Caki2 (cell line): ENCODE results near the gene ZSCAN20. TPM values are rescaled to one million over a fixed set of nuclear protein-coding genes. Genes with fewer than 3 reads are reported as not detected.

Source experiments
- DNase-seq: peaks from one replicate; pipeline ENCODE4 v3.0.0-alpha.2; 2015; ENCODE audit warnings: low read depth
- in situ Hi-C: cut with HindIII; loops from 2 replicates; pipeline ENCODE4 v1.10.0; 2016; ENCODE audit warnings: low sequenced_read_pairs, low pct_unique_long_range_greater_than_20kb, mixed read lengths
- total RNA-seq: library from RNA; depleted of rRNA; stranded (reverse); fragments of >200 nt; shearing (Covaris generic); gene quantifications from 2 replicates; pipeline ENCODE4 v1.2.3, GENCODE V29; 2014; ENCODE audit warnings: low replicate concordance

ZSCAN20 gene
- total RNA-seq, 1 experiment from 2014 or later: 8.3 TPM

GRCh38 chr1:33441088-33441745 lies 31.2 kb upstream of the ZSCAN20 start:
- no peak for DNase-seq
- in situ Hi-C loops: no loop called here

- in situ Hi-C loops: no loop called here
- no peak for DNase-seq
These were observed 30.3 kb upstream of the ZSCAN20 start for GRCh38 chr1:33442141-33442540.

GRCh38 chr1:33443080-33443704 lies 29.3 kb upstream of the ZSCAN20 start:
- no peak for DNase-seq
- in situ Hi-C loops: no loop called here

GRCh38 chr1:33443705-33444180 lies 28.7 kb upstream of the ZSCAN20 start:
- in situ Hi-C loops: no loop called here
- no peak for DNase-seq

GRCh38 chr1:33445108-33445507 lies 27.3 kb upstream of the ZSCAN20 start:
- no peak for DNase-seq
- in situ Hi-C loops: no loop called here

GRCh38 chr1:33446590-33446989 lies 25.9 kb upstream of the ZSCAN20 start:
- in situ Hi-C loops: no loop called here
- DNase-seq: no peak

- DNase-seq: no peak
- in situ Hi-C loops: no loop called here
These were observed 17.7 kb upstream of the ZSCAN20 start for GRCh38 chr1:33454646-33455282.

GRCh38 chr1:33455539-33456501 lies 16.6 kb upstream of the ZSCAN20 start:
- DNase-seq: peak; percentile 67
- in situ Hi-C loops: no loop called here

GRCh38 chr1:33456502-33456886 lies 16.0 kb upstream of the ZSCAN20 start:
- in situ Hi-C loops: no loop called here
- DNase-seq: no peak

GRCh38 chr1:33459691-33460090 lies 12.8 kb upstream of the ZSCAN20 start:
- no peak for DNase-seq
- in situ Hi-C loops: no loop called here

GRCh38 chr1:33460144-33460543 lies 12.3 kb upstream of the ZSCAN20 start:
- in situ Hi-C loops: no loop called here
- no peak for DNase-seq

- in situ Hi-C loops: no loop called here
These were observed 11.4 kb upstream of the ZSCAN20 start for GRCh38 chr1:33460947-33461629.

GRCh38 chr1:33462405-33463164 lies 9.9 kb upstream of the ZSCAN20 start:
- DNase-seq: no peak
- in situ Hi-C loops: no loop called here

More at GRCh38 chr1:33460947-33461629, 11.4 kb upstream of the ZSCAN20 start:
- no peak for DNase-seq

- no peak for DNase-seq
- in situ Hi-C loops: no loop called here
These were observed 7.9 kb upstream of the ZSCAN20 start for GRCh38 chr1:33464552-33464951.

GRCh38 chr1:33465316-33465715 lies 7.1 kb upstream of the ZSCAN20 start:
- DNase-seq: no peak
- in situ Hi-C loops: no loop called here

- DNase-seq: no peak
These were observed 6.3 kb upstream of the ZSCAN20 start for GRCh38 chr1:33466159-33466558.

GRCh38 chr1:33468011-33468410 lies 4.4 kb upstream of the ZSCAN20 start:
- in situ Hi-C loops: no loop called here
- no peak for DNase-seq

More at GRCh38 chr1:33466159-33466558, 6.3 kb upstream of the ZSCAN20 start:
- in situ Hi-C loops: no loop called here
